ENCODE results near the gene MBD3.
A peak's percentile ranks its signal among the peaks of the same experiment; 100 is the strongest.

Gene MBD3

GRCh38 chr19:1602091-1602707 is 9.5 kb upstream of the MBD3 start:
- H3K9me3 ChIP-seq (ENCODE audit: control insufficient read depth in 1 of 2, low read length in 2 of 2): no peaks in the 10 kb centered on the region
- peaks cover 11 to 31% of the 10 kb centered on the region in 2 donors for H3K4me1 ChIP-seq (ENCODE audit: control insufficient read depth in 1 of 2, insufficient read depth in 2 of 2, low read length in 2 of 2)
- H3K4me3 ChIP-seq (ENCODE audit: low read depth in 1 of 2, low read length in 2 of 2): no peak overlapping the region
- H3K36me3 ChIP-seq (ENCODE audit: control insufficient read depth in 1 of 2, insufficient read depth in 2 of 2, low read length in 2 of 2): peaks cover 10 to 29% of the 10 kb centered on the region in 2 donors
- H3K27ac ChIP-seq (ENCODE audit: low read depth, low read length): no peak overlapping the region
- H3K9ac ChIP-seq (ENCODE audit: low read depth in 1 of 2, low read length in 2 of 2): no peak overlapping the region
- H3K27me3 ChIP-seq (ENCODE audit: control insufficient read depth in 1 of 2, insufficient read depth in 2 of 2, low read length in 2 of 2): no peaks in the 10 kb centered on the region

GRCh38 chr19:1601613-1602064 is 9.0 kb upstream of the MBD3 start:
- H3K27me3 ChIP-seq (ENCODE audit: control insufficient read depth in 1 of 2, insufficient read depth in 2 of 2, low read length in 2 of 2): no peaks in the 10 kb centered on the region
- no peak overlapping the region for H3K4me3 ChIP-seq (ENCODE audit: low read depth in 1 of 2, low read length in 2 of 2)
- peaks cover 12 to 33% of the 10 kb centered on the region in 2 donors for H3K36me3 ChIP-seq (ENCODE audit: control insufficient read depth in 1 of 2, insufficient read depth in 2 of 2, low read length in 2 of 2)
- no peak overlapping the region for H3K9ac ChIP-seq (ENCODE audit: low read depth in 1 of 2, low read length in 2 of 2)
- no peaks in the 10 kb centered on the region for H3K9me3 ChIP-seq (ENCODE audit: control insufficient read depth in 1 of 2, low read length in 2 of 2)
- no peak overlapping the region for H3K27ac ChIP-seq (ENCODE audit: low read depth, low read length)
- H3K4me1 ChIP-seq (ENCODE audit: control insufficient read depth in 1 of 2, insufficient read depth in 2 of 2, low read length in 2 of 2): peaks cover 11 to 31% of the 10 kb centered on the region in 2 donors

GRCh38 chr19:1599460-1599846 is 6.8 kb upstream of the MBD3 start:
- Histone ChIP-seq H3K4me3 (ENCODE audit: low read depth in 1 of 2, low read length in 2 of 2) (no peak overlapping the region), H3K4me1 (ENCODE audit: control insufficient read depth in 1 of 2, insufficient read depth in 2 of 2, low read length in 2 of 2) (peaks cover 5 to 18% of the 10 kb centered on the region in 2 donors), H3K27me3 (ENCODE audit: control insufficient read depth in 1 of 2, insufficient read depth in 2 of 2, low read length in 2 of 2) (no peaks in the 10 kb centered on the region), H3K9ac (ENCODE audit: low read depth in 1 of 2, low read length in 2 of 2) (no peak overlapping the region), H3K27ac (ENCODE audit: low read depth, low read length) (no peak overlapping the region), H3K36me3 (ENCODE audit: control insufficient read depth in 1 of 2, insufficient read depth in 2 of 2, low read length in 2 of 2) (peaks cover 12 to 39% of the 10 kb centered on the region in 2 donors), H3K9me3 (ENCODE audit: control insufficient read depth in 1 of 2, low read length in 2 of 2) (no peaks in the 10 kb centered on the region)

GRCh38 chr19:1598777-1599459 is 6.3 kb upstream of the MBD3 start:
- Histone ChIP-seq H3K9ac (ENCODE audit: low read depth in 1 of 2, low read length in 2 of 2) (no peak overlapping the region), H3K4me1 (ENCODE audit: control insufficient read depth in 1 of 2, insufficient read depth in 2 of 2, low read length in 2 of 2) (peaks cover 5 to 13% of the 10 kb centered on the region in 2 donors), H3K27me3 (ENCODE audit: control insufficient read depth in 1 of 2, insufficient read depth in 2 of 2, low read length in 2 of 2) (no peaks in the 10 kb centered on the region), H3K4me3 (ENCODE audit: low read depth in 1 of 2, low read length in 2 of 2) (no peak overlapping the region), H3K36me3 (ENCODE audit: control insufficient read depth in 1 of 2, insufficient read depth in 2 of 2, low read length in 2 of 2) (peaks cover 12 to 39% of the 10 kb centered on the region in 2 donors), H3K9me3 (ENCODE audit: control insufficient read depth in 1 of 2, low read length in 2 of 2) (no peaks in the 10 kb centered on the region), H3K27ac (ENCODE audit: low read depth, low read length) (no peak overlapping the region)

GRCh38 chr19:1593501-1593772 is 772 bp upstream of the MBD3 start:
- H3K27ac ChIP-seq (ENCODE audit: low read depth, low read length): no peak overlapping the region
- H3K27me3 ChIP-seq (ENCODE audit: control insufficient read depth in 1 of 2, insufficient read depth in 2 of 2, low read length in 2 of 2): no peaks in the 10 kb centered on the region
- H3K4me3 ChIP-seq (ENCODE audit: low read depth in 1 of 2, low read length in 2 of 2): peak overlapping the region in 1 of 2 donors; percentile 83
- no peaks in the 10 kb centered on the region for H3K9me3 ChIP-seq (ENCODE audit: control insufficient read depth in 1 of 2, low read length in 2 of 2)
- H3K36me3 ChIP-seq (ENCODE audit: control insufficient read depth in 1 of 2, insufficient read depth in 2 of 2, low read length in 2 of 2): peaks cover 12 to 22% of the 10 kb centered on the region in 2 donors
- peak overlapping the region; percentile 59 to 65 for H3K9ac ChIP-seq (ENCODE audit: low read depth in 1 of 2, low read length in 2 of 2)
- H3K4me1 ChIP-seq (ENCODE audit: control insufficient read depth in 1 of 2, insufficient read depth in 2 of 2, low read length in 2 of 2): peaks cover 13 to 19% of the 10 kb centered on the region in 2 donors

- Histone ChIP-seq H3K36me3 (ENCODE audit: control insufficient read depth in 1 of 2, insufficient read depth in 2 of 2, low read length in 2 of 2) (peaks cover 2 to 10% of the 10 kb centered on the region in 2 donors), H3K4me1 (ENCODE audit: control insufficient read depth in 1 of 2, insufficient read depth in 2 of 2, low read length in 2 of 2) (peaks cover 19 to 24% of the 10 kb centered on the region in 2 donors), H3K4me3 (ENCODE audit: low read depth in 1 of 2, low read length in 2 of 2) (peak overlapping the region; percentile 82 to 85)
Observed at GRCh38 chr19:1592024-1592754, 476 bp downstream of the MBD3 start.

GRCh38 chr19:1591421-1592023 is 1.1 kb downstream of the MBD3 start:
- Histone ChIP-seq H3K36me3 (ENCODE audit: control insufficient read depth in 1 of 2, insufficient read depth in 2 of 2, low read length in 2 of 2) (peaks cover 0 to 5% of the 10 kb centered on the region in 2 donors), H3K4me1 (ENCODE audit: control insufficient read depth in 1 of 2, insufficient read depth in 2 of 2, low read length in 2 of 2) (peaks cover 19 to 24% of the 10 kb centered on the region in 2 donors), H3K27ac (ENCODE audit: low read depth, low read length) (peak overlapping the region; percentile 94), H3K9me3 (ENCODE audit: control insufficient read depth in 1 of 2, low read length in 2 of 2) (no peaks in the 10 kb centered on the region), H3K4me3 (ENCODE audit: low read depth in 1 of 2, low read length in 2 of 2) (peak overlapping the region; percentile 82 to 85), H3K27me3 (ENCODE audit: control insufficient read depth in 1 of 2, insufficient read depth in 2 of 2, low read length in 2 of 2) (no peaks in the 10 kb centered on the region), H3K9ac (ENCODE audit: low read depth in 1 of 2, low read length in 2 of 2) (peak overlapping the region; percentile 84 to 90)

More at GRCh38 chr19:1592024-1592754, 476 bp downstream of the MBD3 start:
- Histone ChIP-seq H3K27ac (ENCODE audit: low read depth, low read length) (peak overlapping the region; percentile 94), H3K9me3 (ENCODE audit: control insufficient read depth in 1 of 2, low read length in 2 of 2) (no peaks in the 10 kb centered on the region), H3K9ac (ENCODE audit: low read depth in 1 of 2, low read length in 2 of 2) (peak overlapping the region; percentile 84 to 90), H3K27me3 (ENCODE audit: control insufficient read depth in 1 of 2, insufficient read depth in 2 of 2, low read length in 2 of 2) (no peaks in the 10 kb centered on the region)

- peak overlapping the region; percentile 82 to 85 for H3K4me3 ChIP-seq (ENCODE audit: low read depth in 1 of 2, low read length in 2 of 2)
- peaks cover 0 to 2% of the 10 kb centered on the region in 2 donors for H3K36me3 ChIP-seq (ENCODE audit: control insufficient read depth in 1 of 2, insufficient read depth in 2 of 2, low read length in 2 of 2)
- no peaks in the 10 kb centered on the region for H3K9me3 ChIP-seq (ENCODE audit: control insufficient read depth in 1 of 2, low read length in 2 of 2)
- no peak overlapping the region for H3K27ac ChIP-seq (ENCODE audit: low read depth, low read length)
- H3K9ac ChIP-seq (ENCODE audit: low read depth in 1 of 2, low read length in 2 of 2): peak overlapping the region; percentile 84 to 90
- peaks cover 19 to 24% of the 10 kb centered on the region in 2 donors for H3K4me1 ChIP-seq (ENCODE audit: control insufficient read depth in 1 of 2, insufficient read depth in 2 of 2, low read length in 2 of 2)
- H3K27me3 ChIP-seq (ENCODE audit: control insufficient read depth in 1 of 2, insufficient read depth in 2 of 2, low read length in 2 of 2): no peaks in the 10 kb centered on the region
Observed at GRCh38 chr19:1590641-1591397, 1.8 kb downstream of the MBD3 start.

GRCh38 chr19:1587872-1588271 is 4.8 kb downstream of the MBD3 start:
- Histone ChIP-seq H3K4me1 (ENCODE audit: control insufficient read depth in 1 of 2, insufficient read depth in 2 of 2, low read length in 2 of 2) (peaks cover 19 to 20% of the 10 kb centered on the region in 2 donors), H3K27ac (ENCODE audit: low read depth, low read length) (no peak overlapping the region), H3K9ac (ENCODE audit: low read depth in 1 of 2, low read length in 2 of 2) (no peak overlapping the region), H3K36me3 (ENCODE audit: control insufficient read depth in 1 of 2, insufficient read depth in 2 of 2, low read length in 2 of 2) (peaks cover 0 to 12% of the 10 kb centered on the region in 2 donors), H3K27me3 (ENCODE audit: control insufficient read depth in 1 of 2, insufficient read depth in 2 of 2, low read length in 2 of 2) (no peaks in the 10 kb centered on the region), H3K4me3 (ENCODE audit: low read depth in 1 of 2, low read length in 2 of 2) (no peak overlapping the region), H3K9me3 (ENCODE audit: control insufficient read depth in 1 of 2, low read length in 2 of 2) (no peaks in the 10 kb centered on the region)

Data from duodenal mucosa (tissue), 2 donors.